Measurements from ENCODE around the gene PGK2.

Gene PGK2

DNA sequence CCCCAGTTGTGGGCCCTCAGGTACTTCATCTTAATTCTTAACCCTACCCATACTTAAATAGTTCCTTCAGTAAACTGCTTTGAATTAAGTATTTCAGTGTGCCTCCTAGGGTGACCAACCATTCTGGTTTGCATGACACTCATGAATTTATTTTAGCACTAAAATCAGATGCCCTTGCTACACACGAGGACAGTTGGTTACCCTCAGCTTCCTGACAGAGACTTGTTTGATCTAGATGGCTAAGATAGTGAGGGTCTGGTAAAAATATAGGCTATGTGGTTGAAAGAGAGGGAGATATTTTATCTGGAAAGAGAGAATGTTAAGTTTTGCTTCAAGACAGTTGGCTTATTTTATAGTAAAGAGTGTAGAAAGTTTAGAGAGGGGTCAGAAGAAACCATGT lies 10.6 kb downstream of the PGK2 start:
- DNase-seq: no peak
- CTCF ChIA-PET: no interaction called here
- Mint-ChIP-seq H3K4me3 (no peak overlapping the region), H3K27ac (no peak overlapping the region), H3K36me3 (no peaks in the 10 kb centered on the region), H3K4me1 (no peaks in the 10 kb centered on the region), H3K27me3 (no peaks in the 10 kb centered on the region), H3K9me3 (peaks cover 4% of the 10 kb centered on the region)

DNA sequence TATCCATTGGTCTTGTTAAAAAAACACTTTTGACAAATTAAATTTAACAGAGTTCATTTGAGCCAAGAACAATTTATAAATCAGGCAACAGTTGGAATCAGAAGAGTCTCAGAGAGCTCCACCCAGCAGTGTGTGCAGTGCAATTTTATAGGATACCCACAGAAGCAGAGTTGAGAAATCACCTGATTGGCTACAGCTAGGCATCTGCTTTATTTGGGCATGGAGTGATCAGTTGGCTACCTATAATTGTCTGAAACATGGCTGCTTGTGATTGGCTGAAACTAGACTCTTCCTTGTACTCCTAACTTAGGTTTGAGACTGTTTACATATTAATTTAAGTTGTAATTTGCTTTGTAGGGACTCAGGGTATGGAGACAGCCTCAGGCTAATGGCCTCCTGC lies 12.0 kb downstream of the PGK2 start:
- Mint-ChIP-seq H3K27ac (no peak overlapping the region), H3K9me3 (peaks cover 8% of the 10 kb centered on the region), H3K4me1 (no peaks in the 10 kb centered on the region), H3K27me3 (no peaks in the 10 kb centered on the region), H3K4me3 (no peak overlapping the region), H3K36me3 (no peaks in the 10 kb centered on the region)
- CTCF ChIA-PET: interaction anchor here (0.8 kb wide), 1 partner anchor 225 kb away, joined by 3 read pairs; no protein-coding TSS in a partner anchor
- no peak for DNase-seq

DNA sequence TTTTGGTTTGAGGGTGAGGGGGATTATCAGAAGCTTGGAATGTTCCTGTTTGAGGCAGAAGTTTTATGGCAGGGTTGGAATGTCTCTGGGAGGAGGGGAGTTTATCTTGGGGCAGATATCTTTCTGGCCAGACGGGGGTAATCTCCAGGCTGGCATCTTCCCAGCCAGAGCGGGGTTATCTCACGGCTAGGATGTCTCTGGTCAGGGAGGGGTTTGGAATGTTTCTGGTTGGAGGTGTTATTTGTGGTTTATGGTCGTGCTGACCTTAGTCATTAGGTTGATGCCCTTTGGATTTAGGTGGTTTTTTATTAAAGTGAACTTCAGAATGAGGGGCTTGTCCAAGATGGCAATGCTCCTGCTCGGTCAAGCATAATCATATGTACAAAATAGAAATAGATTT lies 14.8 kb downstream of the PGK2 start:
- no peaks in the 10 kb centered on the region for H3K4me1 Mint-ChIP-seq
- H3K4me3 Mint-ChIP-seq: no peak overlapping the region
- peaks cover 8% of the 10 kb centered on the region for H3K9me3 Mint-ChIP-seq
- DNase-seq: no peak
- H3K36me3 Mint-ChIP-seq: no peaks in the 10 kb centered on the region
- H3K27me3 Mint-ChIP-seq: no peaks in the 10 kb centered on the region
- H3K27ac Mint-ChIP-seq: no peak overlapping the region
- CTCF ChIA-PET: no interaction called here

DNA sequence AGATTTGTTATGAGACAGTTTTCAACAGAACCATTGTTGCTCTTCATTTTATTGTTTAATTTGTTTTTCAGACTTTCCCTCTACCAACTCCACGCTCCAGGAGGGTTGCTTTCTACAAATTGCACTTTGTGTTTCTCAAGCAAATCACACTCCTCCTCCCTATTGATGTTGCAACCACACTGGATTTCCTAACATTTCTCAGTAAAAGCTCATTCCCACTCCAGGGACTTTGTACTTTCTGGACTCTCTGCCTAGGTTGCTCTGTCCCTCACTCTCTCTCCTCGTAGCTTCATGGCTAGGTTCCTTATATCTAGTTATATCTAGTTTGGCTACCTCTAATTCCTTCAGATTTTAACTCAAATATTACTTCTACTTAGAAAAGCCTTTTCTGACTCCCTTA lies 20.3 kb downstream of the PGK2 start:
- Mint-ChIP-seq H3K27me3 (no peaks in the 10 kb centered on the region), H3K4me1 (no peaks in the 10 kb centered on the region), H3K4me3 (no peak overlapping the region), H3K9me3 (peaks cover 3% of the 10 kb centered on the region), H3K36me3 (no peaks in the 10 kb centered on the region), H3K27ac (no peak overlapping the region)
- no peak for DNase-seq
- CTCF ChIA-PET: no interaction called here

DNA sequence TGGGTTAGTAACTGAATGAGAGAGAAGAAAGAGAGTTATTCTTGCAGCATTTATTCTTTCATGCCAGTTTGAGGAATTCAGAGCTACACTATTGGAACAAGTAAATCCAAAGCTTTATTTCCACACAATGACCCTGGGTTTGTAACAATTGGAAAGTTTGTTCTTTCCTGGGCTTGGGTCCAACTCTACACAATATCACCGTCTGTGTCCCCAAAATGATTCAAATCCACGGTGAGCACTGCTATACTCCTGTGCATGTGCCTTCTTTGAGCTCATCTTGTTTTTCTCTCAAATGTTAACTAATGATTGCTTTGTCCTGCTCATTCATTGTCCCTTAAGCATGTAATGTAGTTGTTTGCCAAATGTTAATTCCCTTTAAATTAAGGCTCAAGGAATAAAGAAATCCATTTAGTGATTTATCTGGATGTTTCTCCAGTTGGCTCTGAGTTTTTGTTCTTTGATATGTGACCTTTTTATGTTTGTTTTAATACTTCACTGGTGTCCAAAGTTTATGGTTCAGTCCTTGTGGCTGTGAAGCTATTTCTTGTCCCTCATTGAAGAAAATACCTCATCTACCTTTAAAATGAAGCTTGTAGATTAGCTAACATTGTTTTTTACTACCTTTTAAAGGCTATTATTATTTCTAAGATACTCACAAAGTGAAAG lies 22.4 kb downstream of the PGK2 start:
- no peaks in the 10 kb centered on the region for H3K27me3 Mint-ChIP-seq
- no peak for DNase-seq
- CTCF ChIA-PET: no interaction called here
- H3K27ac Mint-ChIP-seq: no peak overlapping the region
- no peaks in the 10 kb centered on the region for H3K4me1 Mint-ChIP-seq
- H3K4me3 Mint-ChIP-seq: no peak overlapping the region
- H3K36me3 Mint-ChIP-seq: no peaks in the 10 kb centered on the region
- H3K9me3 Mint-ChIP-seq: no peaks in the 10 kb centered on the region

DNA sequence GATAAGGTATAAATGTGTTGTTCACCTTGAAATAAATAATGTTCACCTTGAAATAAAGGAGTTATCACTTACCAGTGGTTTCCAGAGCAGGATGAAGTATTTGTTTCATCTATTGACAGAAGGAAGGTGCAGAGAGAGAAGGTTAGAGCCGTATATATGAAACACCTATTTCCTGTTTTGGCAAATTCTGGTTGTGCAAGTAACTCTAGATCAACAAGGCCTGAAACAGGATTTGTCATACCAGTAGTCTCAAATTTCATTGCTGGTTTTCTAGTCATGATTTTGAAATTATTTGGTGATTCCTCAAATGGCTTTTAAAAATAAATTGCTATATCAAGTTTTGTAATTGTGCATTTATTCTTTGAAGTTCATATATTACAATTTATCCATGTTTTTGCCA lies 42.8 kb downstream of the PGK2 start, which contains the start of gene CRISP3:
Gene CRISP3, minus strand, starts transcription at position 130 of the 400 bp plus-strand sequence. Its CDS starts 21 bp downstream, at position 109.
- Mint-ChIP-seq H3K4me3 (no peak within 1 kb of the TSS), H3K9me3 (no peaks in the 10 kb centered on the region), H3K4me1 (no peaks in the 10 kb centered on the region), H3K27me3 (no peaks in the 10 kb centered on the region), H3K27ac (no peak within 1 kb of the TSS), H3K36me3 (no peaks in the 10 kb centered on the region)
- no peak for DNase-seq
- CTCF ChIA-PET: no interaction called here

DNA sequence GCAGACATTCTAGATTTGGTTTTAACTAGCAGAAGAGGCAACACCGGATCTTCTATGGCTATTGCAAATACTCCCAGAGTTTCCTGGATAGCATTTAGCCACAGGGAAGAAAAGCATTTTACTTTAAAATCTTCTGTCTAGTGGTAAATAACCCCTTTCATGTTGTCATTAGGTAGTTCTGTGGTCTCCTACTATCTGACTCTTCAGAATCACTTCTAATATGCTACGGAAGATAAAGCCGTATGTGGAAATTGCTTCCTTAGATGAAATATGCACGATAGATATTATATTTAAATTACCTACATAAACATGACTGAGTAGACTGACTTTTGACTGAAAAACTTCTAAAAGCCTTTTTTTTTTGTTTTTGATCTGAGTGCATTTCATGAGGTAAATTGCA lies 43.7 kb downstream of the PGK2 start:
- Mint-ChIP-seq H3K4me3 (no peak overlapping the region), H3K36me3 (no peaks in the 10 kb centered on the region), H3K4me1 (no peaks in the 10 kb centered on the region), H3K9me3 (no peaks in the 10 kb centered on the region), H3K27ac (no peak overlapping the region), H3K27me3 (no peaks in the 10 kb centered on the region)
- CTCF ChIA-PET: no interaction called here
- no peak for DNase-seq

DNA sequence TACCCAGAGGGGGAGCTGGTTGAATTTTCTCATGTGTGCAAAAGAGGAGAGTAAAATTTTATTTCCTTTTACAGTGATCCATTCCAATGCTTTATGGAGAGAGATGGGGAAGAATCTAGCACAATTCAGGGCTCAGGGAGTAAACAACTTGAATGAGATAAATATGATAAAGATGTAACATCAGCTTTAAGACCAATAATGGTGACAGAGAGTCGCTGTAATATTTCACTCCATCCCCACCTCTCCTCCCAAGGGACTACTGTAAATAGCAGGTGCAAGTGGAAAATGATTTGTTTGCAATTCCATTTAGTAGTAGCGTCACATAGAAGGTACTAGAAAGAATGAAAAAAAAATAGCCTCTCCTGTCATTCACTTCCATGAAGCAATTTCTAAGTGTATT lies 47.7 kb downstream of the PGK2 start:
- H3K36me3 Mint-ChIP-seq: no peaks in the 10 kb centered on the region
- no peaks in the 10 kb centered on the region for H3K9me3 Mint-ChIP-seq
- no peaks in the 10 kb centered on the region for H3K4me1 Mint-ChIP-seq
- no peak overlapping the region for H3K27ac Mint-ChIP-seq
- no peak overlapping the region for H3K4me3 Mint-ChIP-seq
- CTCF ChIA-PET: no interaction called here
- DNase-seq: no peak
- H3K27me3 Mint-ChIP-seq: no peaks in the 10 kb centered on the region

DNA sequence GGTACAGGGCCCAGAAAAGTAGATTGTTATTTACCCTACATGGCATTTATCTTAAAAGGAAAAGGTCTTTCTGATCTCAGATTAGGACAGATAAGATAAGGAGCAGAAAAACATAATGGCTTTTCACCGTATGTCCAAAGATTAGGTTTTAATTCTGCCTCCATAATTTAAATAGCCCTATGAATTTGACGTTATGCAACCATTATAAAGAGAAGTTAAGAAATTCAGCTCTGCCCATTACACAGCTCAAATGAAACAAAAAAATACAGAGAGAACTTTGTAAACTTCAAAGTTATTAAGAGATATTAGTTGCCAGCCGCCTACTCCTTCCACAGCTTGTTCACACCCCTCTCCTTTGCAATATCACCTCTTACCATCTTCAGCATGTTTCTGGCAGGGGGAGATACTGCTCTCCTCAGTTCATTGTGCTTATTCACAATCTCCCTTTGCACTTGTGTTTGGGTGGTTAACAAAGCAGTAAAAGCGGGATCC lies 51.0 kb downstream of the PGK2 start:
- Mint-ChIP-seq H3K4me3 (no peak overlapping the region), H3K9me3 (no peaks in the 10 kb centered on the region), H3K27me3 (no peaks in the 10 kb centered on the region), H3K27ac (no peak overlapping the region), H3K4me1 (no peaks in the 10 kb centered on the region), H3K36me3 (no peaks in the 10 kb centered on the region)
- DNase-seq: no peak
- CTCF ChIA-PET: no interaction called here

All from activated naive CD4-positive, alpha-beta T cell treated with anti-CD3 and anti-CD28 coated beads, Interleukin-2, amount 10 ng/mL, durations not matched to agents 7 days and 5 days (primary cell).